NCI-H187 treated with DMSO at 0.1 percent for 48 hours (cell line): Measurements from ENCODE around the gene PDE4B.
"Not testable (repeated sequence)": the region's sequence is repeated elsewhere in the genome, so short reads cannot be mapped to it uniquely, and the experiment has no call there.

Source experiments
- DNase-seq: peaks from one replicate; lab custom pipeline; 2025; lab: John Stamatoyannopoulos, UW

PDE4B gene

DNA sequence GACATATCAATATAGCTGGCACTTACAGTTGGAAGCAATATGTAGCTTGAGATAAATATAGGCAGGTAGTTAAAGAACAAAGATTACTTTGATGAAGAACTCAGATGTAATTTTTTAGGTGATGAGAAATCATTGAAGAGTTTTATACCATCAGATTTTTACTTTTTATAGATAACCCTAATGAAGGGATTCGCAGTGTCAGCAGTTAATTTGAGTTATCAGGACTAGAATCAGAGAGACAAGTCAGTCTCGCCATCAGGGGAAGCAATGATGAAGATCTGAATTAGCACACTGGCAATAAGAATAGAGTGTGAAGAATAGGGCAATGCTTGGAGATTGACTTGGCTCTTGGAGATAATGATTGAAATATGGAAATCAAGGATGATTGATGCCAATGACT, 342.5 kb downstream of the PDE4B start:
- DNase-seq = no peak

DNA sequence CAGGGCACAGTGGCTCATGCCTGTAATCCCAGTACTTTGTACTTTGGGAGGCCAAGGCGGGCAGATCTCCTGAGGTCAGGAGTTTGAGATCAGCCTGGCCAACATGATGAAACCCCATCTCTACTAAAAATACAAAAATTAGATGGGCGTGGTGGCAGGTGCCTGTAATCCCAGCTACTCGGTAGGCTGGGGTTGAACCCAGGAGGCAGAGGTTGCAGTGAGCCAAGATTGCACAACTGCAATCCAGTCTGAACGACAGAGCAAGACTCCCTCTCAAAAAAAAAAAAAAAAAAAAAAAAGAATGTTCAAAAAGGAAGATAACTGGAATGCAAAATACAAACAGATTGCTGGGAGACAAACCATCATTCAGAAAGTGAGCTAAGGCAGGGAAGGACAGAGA, 343.7 kb downstream of the PDE4B start:
- DNase-seq = not testable (repeated sequence)

DNA sequence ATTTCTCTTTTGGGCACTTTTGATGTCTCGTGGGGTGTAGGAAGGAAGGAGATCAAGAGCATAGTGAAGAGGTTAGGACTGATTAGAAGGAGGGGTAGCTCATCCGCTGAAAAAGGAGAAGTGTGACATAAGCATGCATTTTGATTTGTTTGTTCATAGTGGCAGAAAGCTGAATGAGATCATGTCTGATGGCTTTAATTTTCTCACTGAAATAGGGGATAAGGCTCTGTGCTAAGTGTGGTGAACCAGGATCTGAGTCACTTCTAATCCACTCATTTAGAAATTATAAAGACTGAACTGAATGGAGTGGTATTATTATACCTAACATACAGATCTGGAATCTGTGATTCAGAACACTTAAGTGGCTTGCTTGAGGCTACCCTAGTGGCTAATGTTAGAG, 344.5 kb downstream of the PDE4B start:
- DNase-seq = no peak

DNA sequence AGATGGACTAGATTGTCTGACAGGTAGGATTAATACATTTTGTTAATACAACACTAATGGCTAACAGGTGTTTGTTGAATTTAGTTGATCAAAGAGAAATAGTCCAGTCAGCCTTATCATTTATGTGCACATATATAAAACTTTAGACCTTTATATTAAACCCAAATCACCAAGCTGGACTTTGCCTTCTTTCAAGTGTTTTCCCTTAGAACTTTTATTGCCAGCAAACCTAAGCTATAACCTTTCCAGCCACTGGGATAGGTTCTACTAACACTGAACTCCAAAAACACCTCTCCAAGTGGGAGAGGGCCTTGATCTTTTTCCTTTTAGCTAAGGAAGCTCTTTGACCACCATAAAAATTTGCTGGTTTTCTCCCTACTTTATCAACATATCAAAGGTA, 345.9 kb downstream of the PDE4B start:
- DNase-seq = no peak

DNA sequence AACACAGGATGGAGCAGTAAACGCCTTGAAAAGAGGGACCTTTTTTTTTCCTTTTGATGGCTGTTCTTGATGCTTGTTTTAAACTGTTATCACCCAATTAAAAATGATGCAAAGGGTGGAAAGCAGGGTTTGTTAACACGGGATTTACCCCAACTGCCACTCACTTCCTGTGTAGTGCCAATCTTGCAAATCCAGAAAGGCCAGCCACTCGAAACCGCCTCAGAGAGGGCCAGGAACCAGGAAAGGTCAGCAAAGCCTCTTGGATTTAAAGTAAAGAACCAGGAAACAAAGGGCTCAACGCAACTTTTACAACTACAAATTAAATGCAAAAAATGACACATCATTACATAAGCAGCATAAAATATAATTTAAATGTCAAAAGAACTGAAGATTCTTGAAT, 347.4 kb downstream of the PDE4B start:
- DNase-seq = no peak

DNA sequence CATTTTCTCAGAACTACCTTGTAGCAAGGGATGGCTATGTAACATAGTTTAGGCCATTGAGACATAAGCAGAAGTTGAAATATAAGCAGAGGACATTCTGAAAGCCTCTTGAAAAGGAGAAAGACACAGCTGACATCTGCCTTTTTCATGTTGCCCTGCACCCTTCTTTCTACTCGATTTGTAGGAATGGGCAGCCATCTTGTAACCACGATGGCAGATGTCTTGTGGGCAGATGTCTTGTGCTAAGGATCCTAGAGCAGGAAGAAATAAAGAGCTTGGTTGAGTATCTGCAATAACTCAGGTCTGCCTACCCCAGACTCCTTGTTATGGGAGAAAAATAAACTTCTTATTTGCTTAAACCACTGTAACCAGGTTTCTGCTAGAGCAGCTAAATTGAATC, 351.0 kb downstream of the PDE4B start:
- DNase-seq = no peak

GRCh38 chr1:66147226-66147835, 354.6 kb downstream of the PDE4B start:
- DNase-seq = no peak

DNA sequence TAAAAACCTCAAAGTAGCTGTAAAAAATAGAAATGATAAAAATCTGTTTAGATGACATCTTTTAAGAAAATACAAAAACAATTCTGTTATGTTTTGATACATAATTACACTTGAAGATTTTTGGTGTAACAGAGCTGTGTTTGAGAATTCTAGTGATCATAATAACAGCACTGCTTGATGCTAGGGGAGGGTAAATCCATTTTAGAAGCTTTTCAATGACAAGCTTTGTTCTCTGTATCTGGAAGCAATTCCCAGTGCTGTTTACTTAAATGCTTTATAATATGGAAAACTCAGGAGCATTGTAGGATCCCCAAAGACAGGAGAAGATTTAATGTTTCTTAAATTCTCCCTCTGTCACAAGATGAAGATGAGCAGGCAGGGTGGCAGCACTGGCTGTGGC, 359.3 kb downstream of the PDE4B start:
- DNase-seq = no peak

DNA sequence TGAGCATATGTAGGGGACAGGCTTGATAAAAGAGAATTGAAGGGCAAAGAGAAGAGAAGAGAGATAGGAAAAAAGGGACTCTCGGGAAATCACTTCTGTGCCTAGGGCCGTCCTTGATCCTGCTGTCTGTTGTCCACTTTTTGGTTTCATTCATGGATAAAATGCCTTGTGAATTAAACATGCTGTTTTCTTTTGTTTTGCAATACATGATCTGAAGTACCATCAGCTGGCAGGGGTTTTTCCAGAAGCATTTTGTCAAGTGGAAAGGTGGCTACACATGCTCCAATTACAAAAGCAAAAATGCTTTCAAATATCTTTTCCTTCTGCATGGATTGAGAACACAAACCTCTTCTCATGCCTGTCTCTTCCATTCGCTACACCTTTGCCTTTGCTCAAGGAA, 361.7 kb downstream of the PDE4B start:
- DNase-seq = peak; percentile 31

- no peak for DNase-seq
Observed at GRCh38 chr1:66156144-66156543, 363.4 kb downstream of the PDE4B start.

GRCh38 chr1:66159800-66160199, 367.1 kb downstream of the PDE4B start:
- no peak for DNase-seq

- no peak for DNase-seq
Observed at GRCh38 chr1:66160719-66161118, 368.0 kb downstream of the PDE4B start.

GRCh38 chr1:66166753-66167152, 374.1 kb downstream of the PDE4B start:
- no peak for DNase-seq

DNA sequence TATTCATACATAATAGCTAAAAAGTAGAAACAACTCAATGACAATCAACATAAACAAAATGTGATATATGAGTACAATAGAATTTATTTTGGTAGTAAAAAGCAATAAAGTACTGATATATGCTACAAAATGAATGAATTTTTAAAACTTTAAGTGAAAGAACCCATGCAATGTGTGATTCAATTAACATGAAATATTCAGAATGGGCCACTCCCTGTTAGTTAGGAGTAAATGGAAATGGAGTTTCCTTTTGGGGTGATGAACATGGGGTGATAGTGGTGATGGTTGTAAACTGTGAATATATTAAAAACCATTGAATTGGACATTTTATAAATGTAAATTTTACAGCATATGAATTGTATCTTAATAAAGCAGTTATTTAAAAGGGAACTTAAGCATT, 374.6 kb downstream of the PDE4B start:
- DNase-seq = no peak

GRCh38 chr1:66168467-66168887, 375.8 kb downstream of the PDE4B start:
- no peak for DNase-seq

- no peak for DNase-seq
Observed at GRCh38 chr1:66168948-66169671, 376.4 kb downstream of the PDE4B start.

DNA sequence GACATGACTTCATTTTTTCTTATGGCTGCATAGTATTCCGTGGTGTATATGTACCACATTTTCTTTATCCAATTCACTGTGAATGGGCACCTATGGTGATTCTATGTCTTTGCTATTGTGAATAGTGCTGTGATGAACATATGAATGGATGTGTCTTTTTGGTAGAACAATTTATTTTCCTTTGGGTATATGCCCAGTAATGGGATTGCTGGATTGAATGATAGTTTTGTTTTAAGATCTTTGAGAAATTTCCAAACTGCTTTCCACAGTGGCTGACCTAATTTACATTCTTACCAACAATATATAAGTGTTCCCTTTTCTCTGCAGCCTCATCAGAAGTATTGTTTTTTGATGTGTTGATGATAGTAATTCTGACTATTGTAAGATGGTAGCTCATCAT, 379.6 kb downstream of the PDE4B start:
- DNase-seq = no peak

GRCh38 chr1:66175098-66175497, 382.4 kb downstream of the PDE4B start:
- no peak for DNase-seq

GRCh38 chr1:66175581-66175980, 382.9 kb downstream of the PDE4B start:
- no peak for DNase-seq

DNA sequence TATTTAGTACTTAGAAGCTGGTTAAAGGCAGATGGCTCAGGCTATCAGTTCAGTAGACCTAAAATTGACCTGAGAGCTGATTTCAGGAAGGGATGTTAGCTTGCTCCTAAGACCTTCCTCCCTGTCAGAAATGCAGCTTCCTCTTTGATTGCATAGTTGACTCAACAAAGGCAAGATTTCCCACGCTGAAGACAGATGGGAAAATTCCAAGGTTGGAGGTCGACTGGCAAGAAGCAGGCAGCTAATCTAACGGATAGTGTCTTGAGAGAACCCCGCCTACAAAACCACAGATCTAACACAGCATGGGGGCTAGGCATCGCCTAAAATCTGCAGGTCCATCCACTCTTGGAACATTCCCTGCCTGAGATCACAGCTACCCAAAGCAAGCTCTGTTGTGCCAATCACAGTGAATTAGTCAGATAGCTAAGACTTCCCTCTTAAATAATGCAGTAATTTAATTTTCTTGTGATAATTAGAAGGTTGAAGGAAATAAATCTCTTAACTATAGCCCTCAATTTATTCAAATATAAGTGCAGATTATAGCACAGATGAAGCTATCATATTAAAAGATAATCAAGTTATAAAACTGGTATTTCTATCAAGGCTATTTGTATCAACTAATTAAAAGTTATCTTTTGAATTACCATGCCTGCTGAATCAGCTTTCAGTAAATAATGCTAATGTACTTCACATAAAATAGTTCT, 383.5 kb downstream of the PDE4B start:
- no peak for DNase-seq

- no peak for DNase-seq
Observed at GRCh38 chr1:66176832-66177231, 384.1 kb downstream of the PDE4B start.

DNA sequence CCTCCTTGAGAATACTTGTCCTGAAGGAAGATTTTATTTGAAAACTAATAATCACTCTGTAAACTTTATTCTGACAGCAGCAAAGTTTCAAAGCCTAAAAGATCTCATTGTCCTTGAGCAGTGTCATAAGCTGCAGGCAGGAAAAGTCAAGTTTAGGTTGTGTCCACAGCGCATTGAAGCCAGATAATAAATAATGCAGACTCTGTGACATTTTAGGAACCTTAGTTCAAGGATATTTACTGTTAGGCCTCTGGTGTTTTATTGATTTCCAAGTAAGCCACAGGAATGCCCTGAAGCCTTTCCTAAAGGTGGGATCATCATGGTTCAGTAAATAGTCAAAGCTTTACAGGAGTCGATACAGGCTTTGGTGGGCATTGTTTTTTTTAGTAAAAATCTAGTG, 384.8 kb downstream of the PDE4B start:
- DNase-seq = no peak

DNA sequence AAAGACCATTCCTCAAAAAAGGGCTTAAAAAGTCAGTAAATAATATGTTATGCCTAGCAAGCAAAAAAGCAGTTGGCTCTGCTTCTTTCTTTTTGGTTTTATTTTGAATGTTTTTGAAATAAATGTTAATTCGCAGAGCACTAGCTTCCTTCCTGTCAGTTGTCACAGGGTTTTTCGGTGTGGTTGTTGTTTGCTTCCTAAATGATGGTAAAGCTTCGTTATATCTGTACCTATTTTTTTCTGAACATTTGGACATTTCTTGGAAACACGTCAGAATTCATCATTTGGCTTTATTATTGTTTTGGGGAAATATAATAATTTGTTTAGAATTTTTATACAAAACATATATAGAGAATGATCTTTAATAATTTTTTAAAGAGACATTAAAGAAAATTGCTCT, 389.3 kb downstream of the PDE4B start:
- DNase-seq = no peak
